Measurements from ENCODE around the gene NCOA3.
A peak's percentile ranks its signal among the peaks of the same experiment; 100 is the strongest.
"Not testable (repeated sequence)": the region's sequence is repeated elsewhere in the genome, so short reads cannot be mapped to it uniquely, and the experiment has no call there.

The NCOA3 gene

DNA sequence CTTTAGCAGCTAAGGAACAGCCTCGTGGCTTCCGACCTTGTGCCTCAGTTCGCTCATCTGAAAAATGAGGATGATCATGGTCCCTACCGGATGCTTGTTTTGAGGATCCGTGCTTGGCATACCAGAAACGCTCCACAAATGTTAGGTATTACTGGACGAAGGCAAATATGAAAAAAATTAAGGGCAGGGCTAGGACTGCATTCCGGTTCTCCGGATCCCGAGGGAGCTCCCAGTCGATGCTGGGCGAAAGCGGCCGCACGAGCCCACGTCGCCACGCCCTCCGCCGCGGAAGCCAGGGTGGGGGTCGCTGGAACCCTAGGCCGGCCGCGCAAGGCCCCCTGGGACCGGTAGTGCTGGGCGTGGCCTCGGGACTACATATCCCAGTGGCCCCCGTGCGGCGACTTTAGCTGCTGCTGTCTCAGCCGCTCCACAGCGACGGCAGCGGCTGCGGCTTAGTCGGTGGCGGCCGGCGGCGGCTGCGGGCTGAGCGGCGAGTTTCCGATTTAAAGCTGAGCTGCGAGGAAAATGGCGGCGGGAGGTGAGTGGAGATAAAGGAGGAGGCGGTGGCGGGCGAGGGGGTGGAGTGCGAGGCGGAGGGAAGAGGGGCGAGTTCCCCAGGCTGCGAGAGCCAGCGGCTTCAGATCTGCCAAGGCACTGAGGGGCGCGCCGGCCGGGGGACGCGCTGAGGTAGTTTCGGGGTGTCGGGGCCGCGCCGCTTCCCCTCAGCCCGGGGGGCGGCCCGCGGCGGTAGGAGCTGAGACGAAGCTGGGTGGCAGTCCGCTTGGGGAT is at the start of gene NCOA3:
Gene NCOA3 (plus strand): TSS at position 406 of the 789 bp plus-strand sequence. CDS start 120,361 bp downstream, outside the sequence.
- H3K4me3 ChIP-seq (ENCODE audit: low read depth, low read length), result peak within 1 kb of the TSS; percentile 78

DNA sequence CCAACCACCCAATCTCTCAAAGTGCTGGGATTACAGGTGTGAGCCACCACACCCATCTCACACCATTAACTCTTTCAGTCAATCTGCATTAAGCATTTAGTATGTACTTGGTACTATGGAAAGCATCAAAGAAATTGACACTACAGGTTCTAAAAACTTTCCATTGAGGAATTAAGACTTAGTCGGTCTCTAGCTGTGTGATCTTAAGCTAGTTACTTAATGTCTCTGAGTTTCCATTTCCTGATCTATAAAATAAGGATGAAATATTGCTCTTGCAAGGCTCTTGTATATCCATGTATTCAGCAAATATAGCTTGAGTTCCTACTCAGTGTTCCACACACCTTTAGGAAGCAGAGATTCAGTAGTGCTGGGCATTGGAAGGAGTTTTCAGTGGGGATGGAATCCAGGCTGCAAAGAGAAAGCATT is 48.9 kb upstream of the NCOA3 start:
- H3K4me3 ChIP-seq (ENCODE audit: low read depth, low read length), result no peak overlapping the region

DNA sequence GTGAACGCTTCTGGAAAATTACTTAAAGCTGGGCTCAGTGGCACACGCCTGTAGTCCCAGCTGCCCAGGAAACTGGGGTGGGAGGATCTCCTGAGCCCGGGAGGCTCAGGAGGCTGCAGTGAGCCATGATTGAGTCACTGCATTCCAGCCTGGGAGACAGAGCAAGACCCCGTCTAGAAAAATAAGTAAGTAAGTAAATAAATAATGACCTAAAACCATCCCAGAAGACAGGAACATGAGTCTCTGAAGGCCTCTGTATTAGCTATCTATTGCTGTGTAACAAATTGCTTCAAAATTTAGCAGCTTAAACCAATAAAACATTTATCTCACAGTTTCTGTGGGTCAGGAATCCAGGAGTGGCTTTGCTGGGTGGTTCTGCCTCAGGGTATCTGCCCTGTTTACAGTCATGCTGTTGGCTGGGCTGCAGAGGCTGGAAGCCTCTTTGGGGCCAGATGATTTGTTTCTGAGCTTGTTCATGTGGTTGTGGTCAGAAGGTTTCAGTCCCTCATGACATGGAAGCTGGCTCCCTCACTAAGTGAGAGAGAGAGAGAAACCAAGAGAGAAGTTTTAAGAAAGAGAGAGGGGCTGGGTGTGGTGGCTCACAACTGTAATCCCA is 48.4 kb upstream of the NCOA3 start:
- no peak overlapping the region for H3K4me3 ChIP-seq (ENCODE audit: low read depth, low read length)

DNA sequence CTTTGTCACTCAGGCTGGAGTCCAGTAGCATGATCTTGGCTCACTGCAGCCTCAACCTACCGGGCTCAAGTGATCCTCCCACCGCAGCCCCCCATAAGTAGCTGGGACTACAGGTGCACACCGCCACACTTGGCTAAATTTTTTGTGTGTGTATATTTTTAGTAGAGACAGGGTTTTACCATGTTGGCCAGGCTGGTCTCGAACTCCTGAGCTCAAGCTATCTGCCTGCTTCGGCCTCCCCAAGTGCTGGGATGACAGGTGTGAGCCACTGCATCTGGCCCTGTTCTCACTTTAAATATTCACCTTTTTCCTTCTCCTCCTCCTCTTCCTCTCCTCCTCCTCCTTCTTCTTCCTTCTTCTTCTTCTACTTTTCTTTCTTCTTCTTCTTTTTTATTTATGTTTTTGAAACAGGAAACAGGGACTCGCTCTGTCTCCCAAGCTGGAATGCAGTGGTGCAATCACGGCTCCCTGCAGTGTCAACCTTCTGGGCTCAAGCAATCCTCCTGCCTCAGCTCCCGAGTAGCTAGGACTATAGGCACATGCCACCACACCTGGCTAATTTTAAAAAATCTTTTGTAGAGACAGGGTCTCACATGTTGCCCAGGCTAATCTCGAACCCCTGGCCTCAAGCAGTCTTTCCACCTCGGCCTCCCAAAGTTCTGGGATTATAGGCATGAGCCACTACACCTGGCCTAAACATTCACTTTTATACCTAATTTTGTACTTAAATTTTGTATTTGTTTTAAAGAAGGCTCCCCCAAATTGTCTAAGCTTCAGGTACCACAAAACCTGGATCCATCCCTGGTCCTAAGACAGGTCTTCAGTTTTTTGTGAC is 47.2 kb upstream of the NCOA3 start:
- H3K4me3 ChIP-seq (ENCODE audit: low read depth, low read length), result no peak overlapping the region

DNA sequence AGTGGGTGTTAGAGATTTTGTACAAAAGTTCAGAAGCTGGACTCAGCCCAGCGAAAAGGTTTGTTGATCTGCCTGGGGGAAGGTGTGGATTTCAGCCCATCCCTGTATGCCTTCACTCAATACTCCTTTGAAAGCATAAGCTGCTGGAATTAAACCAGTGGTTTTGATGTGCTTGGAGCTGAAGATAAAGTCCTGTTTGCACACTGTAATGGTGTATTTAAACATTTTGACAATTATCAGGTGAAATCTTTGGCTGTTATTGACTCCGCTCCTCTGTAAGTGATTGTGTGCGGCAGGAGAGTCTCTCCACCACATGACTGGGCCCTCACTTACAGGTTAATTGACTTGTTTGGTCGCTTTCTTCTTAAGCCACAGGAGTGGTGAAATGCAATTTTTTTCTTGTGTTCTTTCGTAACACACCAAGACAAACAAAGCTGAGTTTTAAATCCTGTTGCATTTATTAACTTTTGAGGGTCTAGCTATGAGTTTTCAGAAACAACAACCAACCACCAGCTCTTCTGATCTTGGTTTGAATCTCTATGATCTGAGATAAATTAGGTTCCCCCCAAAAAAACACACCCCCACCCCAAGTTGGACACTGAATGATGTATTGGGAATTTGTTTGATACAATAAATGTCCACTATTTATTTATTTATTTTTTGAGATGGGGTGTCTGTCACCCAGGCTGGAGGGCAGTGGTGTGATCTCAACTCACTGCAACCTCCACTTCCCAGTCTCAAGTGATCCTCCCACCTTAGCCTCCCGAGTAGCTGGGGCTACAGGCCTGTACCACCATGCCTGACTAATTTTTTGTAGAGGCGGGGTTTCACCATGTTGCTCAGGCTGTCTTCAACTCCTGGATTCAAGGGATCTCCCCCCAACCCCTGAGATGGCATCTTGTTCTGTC is 46.3 kb upstream of the NCOA3 start:
- no peak overlapping the region for H3K4me3 ChIP-seq (ENCODE audit: low read depth, low read length)

DNA sequence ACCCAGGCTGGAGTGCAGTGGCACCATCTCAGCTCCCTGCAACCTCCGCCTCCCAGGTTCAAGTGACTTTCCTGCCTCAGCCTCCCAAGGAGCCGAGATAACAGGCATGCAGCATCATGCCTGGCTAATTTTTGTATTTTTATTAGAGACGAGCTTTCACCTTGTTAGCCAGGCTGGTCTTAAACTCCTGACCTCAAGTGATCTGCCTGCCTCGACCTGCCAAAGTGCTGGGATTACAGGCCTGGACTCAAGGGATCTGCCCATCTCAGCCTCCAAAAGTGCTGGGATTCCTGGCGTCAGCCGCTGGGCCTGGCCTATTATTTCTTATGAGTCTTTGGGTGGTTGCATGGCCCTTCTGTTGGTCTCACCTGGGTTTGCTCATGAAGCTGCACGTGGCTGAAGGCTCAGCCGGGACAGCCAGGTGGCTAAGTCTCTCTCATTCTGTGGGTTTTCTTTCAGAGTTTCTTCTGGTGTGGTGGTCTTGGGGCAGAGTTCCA is 45.6 kb upstream of the NCOA3 start:
- H3K4me3 ChIP-seq (ENCODE audit: low read depth, low read length), result no peak overlapping the region

DNA sequence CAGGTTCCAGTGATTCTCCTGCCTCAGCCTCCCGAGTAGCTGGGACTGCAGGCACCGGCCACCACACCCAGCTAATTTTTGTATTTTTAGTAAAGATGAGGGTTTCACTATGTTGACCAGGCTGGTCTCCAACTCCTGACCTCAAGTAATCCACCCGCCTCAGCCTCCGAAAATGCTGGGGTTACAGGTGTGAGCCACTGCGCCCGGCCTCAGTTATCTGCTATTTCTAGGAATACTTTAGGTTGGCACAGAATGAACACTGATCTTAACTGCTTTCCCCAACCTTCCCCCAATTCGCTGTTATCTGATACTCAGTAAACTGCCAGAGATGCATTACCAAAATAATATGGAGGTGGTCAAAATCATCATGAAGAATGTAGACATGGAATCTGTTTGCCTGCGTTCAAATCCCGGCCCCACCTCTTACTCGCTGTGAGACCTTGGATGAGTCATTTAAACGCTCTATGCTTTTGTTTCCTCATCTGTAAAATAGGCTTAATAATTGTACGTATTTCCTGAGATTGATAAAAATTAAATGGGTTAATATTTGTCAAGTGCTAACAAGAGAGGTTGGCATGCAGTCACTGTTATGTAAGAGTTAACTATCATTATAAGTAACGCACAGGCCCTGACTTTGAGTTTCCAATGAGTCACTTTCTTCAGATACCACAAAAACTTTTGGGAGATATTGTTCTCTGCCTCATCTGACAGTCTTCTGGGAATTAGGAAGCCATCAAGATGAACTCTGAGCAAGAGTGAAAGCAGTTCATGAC is 44.5 kb upstream of the NCOA3 start:
- H3K4me3 ChIP-seq (ENCODE audit: low read depth, low read length), result no peak overlapping the region

DNA sequence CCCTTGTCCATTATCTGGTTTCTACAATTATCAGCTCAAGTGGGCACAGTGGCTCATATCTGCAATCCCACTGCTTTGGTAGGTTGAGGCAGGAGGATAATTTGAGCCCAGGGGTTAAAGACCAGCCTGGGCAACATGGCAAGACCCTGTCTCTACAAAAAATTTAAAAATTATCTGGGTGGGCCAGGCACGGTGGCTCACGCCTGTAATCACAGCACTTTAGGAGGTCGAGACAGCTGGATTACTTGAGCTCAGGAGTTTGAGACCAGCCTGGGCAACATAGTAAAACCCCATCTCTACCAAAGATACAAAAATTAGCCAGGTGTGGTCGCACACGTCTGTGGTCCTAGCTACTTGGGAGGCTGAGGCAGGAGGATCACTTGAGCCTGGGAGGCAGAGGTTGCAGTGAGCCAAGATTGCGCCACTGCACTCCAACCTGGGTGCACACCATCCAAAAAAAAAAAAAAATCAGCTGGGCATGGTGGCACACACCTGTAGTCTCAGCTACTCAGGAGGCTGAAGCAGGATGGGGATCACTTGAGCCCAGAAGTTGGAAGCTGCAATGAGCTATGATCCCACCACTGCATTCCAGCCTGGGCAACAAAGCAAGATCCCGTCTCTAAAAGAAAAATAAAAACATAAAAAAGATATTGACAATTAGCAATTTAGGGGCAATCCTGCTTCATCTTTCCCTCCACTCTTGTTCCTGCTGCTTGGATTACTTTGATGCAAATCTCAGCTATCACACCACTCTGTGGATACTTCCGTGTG is 43.2 kb upstream of the NCOA3 start:
- not testable (repeated sequence) for H3K4me3 ChIP-seq (ENCODE audit: low read depth, low read length)

DNA sequence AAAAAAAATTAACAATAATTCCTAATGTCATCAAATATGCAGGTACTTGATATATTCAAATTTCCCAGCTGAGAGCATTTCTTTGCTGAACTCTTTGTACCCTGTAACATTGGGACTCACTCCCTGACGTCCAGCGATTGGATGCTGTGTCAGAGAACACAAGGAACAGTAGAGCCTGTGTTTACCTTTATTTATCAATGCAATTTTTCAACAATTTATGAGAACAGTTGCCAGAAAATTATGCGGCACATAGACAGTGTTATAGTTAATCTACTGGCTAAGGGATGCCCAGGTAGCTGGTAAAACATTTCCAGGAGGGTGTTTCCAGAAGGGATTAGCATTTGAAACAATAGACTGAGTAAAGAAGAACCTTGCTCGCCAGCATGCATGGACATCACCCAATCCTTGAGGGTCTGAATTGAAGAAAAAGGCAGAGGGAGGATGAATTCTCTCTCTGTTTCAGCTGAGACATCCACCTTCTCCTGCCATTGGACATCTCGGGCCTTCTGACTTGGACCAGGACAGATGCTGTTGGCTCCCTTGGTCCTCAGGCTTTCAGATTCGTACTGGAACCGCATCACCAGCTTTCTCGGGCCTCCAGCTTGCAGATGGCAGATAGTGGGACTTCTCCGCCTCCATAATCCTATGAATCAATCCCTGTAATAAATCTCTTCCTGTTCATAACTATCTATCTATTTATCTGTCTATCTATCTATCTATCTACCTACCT is 42.2 kb upstream of the NCOA3 start:
- no peak overlapping the region for H3K4me3 ChIP-seq (ENCODE audit: low read depth, low read length)

DNA sequence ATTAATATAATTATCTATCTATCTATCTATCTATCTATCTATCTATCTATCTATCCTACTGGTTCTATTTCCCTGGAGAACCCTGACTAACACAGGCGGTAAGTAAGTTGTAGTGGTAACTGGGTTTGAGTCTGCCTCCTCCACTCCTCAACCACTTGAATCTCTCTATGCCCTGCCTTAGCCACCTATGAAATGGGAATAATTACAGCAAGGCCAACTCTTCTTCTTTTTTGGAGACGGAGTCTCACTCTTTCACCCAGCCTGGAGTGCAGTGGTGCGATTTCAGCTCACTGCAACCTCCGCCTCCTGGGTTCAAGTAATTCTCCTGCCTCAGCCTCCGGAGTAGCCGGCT is 41.0 kb upstream of the NCOA3 start:
- not testable (repeated sequence) for H3K4me3 ChIP-seq (ENCODE audit: low read depth, low read length)

DNA sequence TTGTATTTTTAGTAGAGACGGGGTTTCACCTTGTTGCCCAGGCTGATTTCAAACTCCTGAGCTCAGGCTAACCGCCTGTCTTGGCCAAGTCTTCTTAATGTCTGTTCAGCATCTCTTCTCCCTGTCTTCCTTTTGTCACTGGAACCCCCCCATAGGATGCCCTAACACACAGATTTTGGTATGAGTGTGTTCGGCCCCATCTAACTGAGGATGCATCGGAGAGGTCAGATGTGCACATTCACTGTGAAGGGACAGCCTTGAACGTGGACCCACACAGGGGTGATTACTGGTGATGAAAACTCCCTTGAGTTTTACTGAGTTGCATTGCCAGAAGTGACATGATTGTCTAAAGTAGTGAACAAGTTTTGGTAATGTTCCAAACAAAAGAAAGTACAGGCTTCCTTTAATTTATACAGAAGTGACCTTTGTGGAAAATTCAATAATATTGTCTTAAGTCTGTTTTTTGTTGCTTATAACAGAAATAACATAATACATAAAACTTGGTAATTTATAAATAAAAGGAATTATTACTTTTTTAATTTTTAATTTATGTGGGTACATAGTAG is 40.5 kb upstream of the NCOA3 start:
- no peak overlapping the region for H3K4me3 ChIP-seq (ENCODE audit: low read depth, low read length)

DNA sequence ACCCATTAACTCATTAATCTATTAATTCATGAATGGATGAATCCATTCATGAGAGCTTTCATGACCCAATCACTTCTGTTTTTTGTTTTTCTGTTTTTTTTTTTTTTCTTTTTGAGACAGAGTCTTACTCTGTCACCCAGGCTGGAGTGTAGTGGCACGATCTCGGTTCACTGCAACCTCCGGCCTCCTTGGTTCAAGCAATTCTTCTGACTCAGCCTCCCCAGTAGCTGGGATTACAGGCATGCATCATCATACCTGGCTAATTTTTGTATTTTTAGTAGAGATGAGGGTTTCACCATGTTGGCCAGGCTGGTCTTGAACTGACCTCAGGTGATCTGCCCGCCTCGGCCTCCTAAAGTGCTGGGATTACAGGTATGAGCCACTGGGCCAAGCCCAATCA is 39.8 kb upstream of the NCOA3 start:
- not testable (repeated sequence) for H3K4me3 ChIP-seq (ENCODE audit: low read depth, low read length)

DNA sequence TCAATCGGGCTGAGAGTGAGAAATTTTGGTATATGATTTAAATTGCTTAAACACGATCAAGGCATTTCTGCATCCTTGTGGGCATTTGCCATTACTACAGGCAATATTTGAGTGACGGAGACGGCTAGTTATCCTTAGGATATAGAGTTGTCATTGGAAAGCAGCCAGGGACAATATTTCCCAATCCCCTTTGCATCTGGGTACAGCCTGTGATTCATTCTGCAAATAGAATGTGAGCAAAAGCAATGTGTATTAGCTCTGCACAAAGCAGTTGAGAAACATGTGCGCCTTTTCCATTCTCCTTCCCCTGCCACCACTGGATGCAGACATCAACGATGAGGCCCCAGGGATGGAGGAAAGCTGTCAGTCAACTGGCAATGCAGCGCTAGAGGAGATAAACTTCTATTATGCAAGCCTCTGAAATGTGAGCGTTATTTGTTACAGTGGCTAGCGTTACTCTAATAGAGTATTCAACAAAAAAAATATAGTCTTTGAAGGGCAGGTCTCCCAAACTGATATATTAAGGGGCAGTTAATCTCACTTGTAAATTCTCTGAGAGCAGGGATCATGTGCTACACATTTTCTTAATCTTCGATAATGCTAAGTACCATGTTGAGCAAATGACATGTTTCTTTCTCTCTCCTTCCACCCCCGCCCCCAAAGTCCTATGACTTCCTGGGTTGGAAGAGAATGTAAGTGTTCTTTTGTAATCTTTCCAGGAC is 37.1 kb upstream of the NCOA3 start:
- no peak overlapping the region for H3K4me3 ChIP-seq (ENCODE audit: low read depth, low read length)

DNA sequence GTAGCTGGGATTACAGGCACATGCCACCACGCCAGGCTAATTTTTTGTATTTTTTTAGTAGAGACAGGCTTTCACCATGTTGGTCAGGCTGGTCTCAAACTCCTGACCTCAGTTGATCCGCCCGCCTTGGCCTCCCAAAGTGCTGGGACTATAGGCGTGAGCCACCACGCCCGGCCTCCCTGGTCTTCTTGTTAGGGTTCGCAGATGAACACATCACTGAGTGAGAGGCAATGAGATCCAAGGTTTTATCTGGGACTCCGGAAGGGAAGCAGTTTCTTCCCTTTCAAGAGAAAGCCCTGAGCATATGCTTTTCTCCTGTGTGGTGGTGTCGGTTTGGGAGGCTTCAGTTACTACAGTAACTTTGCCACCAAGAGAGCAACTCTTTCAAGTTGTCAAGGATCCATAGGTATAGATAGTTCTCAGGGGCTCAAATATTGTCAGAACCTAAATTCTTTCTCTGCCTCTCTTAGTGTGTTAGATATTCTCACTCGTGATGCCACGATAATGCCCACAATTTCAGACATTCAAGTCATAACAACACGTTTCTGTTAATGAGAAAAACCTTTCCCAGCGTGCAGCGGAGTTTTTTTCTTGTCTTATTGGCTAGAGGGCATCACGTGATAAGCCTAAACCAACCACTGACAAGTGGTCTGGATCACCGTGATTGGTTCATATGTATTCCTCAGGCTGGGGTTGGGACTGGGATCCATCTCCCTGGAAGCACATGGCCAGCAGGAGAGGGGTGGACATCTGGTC is 36.2 kb upstream of the NCOA3 start:
- H3K4me3 ChIP-seq (ENCODE audit: low read depth, low read length), result no peak overlapping the region

DNA sequence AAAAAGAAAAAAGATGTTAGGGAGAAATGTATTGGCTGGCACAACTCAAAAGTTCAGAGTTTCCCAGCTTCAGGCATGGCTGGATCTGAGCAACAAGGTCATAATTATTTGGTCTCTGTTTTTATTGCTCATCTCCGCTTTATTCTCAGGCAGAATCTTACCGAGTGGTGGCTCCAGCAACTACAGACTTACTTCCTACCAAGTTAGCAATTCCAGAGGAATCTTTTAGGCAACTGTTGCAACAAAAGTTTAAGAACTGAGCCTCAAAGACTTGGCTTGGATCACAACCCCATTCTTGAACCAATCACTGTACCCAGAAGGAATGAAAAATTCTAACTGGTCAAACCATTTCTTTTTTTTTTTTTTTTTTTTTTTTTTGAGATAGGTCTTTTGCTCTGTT is 35.5 kb upstream of the NCOA3 start:
- H3K4me3 ChIP-seq (ENCODE audit: low read depth, low read length), result no peak overlapping the region

DNA sequence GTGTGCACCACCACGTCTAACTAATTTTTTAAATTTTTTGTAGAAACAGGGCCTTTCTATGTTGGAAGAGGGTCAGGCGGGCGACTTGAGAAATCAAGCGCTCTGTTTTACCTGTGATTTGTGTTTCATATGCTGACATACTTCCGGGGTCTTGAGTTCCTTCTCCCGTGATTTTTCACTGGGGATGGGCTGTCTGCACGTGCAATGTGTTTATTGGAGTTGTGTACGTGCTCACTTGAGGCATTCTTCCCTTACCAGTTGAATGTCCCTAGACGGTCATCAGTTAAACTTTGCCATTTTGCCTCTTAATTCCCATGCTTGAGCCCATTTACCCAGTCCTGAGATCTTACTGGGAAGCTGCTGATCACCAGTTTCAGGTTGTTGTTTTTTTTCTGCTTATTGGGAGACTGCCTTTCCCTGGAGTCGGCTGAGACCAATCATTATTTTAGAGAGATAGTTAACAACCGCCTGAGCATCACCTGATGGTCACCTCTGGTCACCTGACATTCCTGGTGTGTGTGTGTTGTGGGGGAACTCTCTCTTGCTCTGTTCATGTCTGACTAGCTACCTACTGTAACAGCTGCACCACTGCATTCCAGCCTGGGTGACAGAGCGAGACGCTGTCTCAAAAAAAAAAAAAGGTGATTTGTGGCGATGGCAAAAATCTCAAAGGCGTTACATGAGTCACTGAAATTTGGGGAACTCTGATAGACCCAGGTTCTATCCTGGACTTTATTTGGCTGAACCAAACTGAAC is 34.8 kb upstream of the NCOA3 start:
- H3K4me3 ChIP-seq (ENCODE audit: low read depth, low read length), result no peak overlapping the region
